Fibroblast of villous mesenchyme (primary cell): ENCODE measurements around the gene TNKS2. TPM values are rescaled to one million over a fixed set of nuclear protein-coding genes. Genes with fewer than 3 reads are reported as not detected.

Experiments used
- DNase-seq: peaks from one replicate; pipeline ENCODE4 v3.0.0-alpha.2; 2010; ENCODE audit warnings: low read depth
- H3K4me3 ChIP-seq: 2 replicates; pipeline ENCODE4 v1.5.1; 2011; ENCODE audit warnings: low read depth, mild to moderate bottlenecking, low read length
- total RNA-seq: library from RNA; depleted of rRNA; stranded (reverse); fragments of >200 nt; gene quantifications from 2 replicates; pipeline ENCODE4 v1.2.3, GENCODE V29; 2012
- TF ChIP-seq, protein P1 (sequence below): IDR thresholded peaks from 2 replicates; pipeline ENCODE4 v1.5.1; 2012; ENCODE audit warnings: low read depth, mild to moderate bottlenecking, low read length; ENCODE audit not compliant: insufficient read depth

Gene TNKS2
- total RNA-seq, 1 donor: 57.4 TPM

DNA sequence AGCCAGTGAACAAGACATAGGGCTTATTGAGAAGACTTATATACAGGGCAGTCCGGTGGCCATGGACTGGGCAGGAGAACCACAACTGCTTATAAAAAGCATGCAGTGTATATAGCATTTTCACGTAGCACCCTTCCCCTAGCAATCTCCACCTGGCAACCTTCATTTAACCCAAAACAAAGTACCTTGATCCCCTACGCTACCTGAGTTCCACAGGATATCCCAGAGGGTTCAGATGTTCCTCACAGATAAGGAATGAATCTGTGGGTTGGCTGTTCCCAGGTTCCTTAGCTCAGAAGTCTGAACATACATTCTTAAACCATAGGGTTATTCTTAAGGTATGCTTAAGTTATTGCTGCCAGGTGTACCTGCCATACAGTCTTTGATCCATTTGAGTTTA lies 22.0 kb upstream of the TNKS2 start:
- no peak overlapping the region for H3K4me3 ChIP-seq
- DNase-seq: no peak
- TF ChIP-seq, protein P1, sequence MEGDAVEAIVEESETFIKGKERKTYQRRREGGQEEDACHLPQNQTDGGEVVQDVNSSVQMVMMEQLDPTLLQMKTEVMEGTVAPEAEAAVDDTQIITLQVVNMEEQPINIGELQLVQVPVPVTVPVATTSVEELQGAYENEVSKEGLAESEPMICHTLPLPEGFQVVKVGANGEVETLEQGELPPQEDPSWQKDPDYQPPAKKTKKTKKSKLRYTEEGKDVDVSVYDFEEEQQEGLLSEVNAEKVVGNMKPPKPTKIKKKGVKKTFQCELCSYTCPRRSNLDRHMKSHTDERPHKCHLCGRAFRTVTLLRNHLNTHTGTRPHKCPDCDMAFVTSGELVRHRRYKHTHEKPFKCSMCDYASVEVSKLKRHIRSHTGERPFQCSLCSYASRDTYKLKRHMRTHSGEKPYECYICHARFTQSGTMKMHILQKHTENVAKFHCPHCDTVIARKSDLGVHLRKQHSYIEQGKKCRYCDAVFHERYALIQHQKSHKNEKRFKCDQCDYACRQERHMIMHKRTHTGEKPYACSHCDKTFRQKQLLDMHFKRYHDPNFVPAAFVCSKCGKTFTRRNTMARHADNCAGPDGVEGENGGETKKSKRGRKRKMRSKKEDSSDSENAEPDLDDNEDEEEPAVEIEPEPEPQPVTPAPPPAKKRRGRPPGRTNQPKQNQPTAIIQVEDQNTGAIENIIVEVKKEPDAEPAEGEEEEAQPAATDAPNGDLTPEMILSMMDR: no peak

GRCh38 chr10:91778485-91778884 lies 19.7 kb upstream of the TNKS2 start:
- H3K4me3 ChIP-seq: no peak overlapping the region
- no peak for DNase-seq
- TF ChIP-seq, protein P1: no peak

GRCh38 chr10:91779011-91779605 lies 19.1 kb upstream of the TNKS2 start:
- DNase-seq: no peak
- TF ChIP-seq, protein P1: no peak
- H3K4me3 ChIP-seq: no peak overlapping the region

DNA sequence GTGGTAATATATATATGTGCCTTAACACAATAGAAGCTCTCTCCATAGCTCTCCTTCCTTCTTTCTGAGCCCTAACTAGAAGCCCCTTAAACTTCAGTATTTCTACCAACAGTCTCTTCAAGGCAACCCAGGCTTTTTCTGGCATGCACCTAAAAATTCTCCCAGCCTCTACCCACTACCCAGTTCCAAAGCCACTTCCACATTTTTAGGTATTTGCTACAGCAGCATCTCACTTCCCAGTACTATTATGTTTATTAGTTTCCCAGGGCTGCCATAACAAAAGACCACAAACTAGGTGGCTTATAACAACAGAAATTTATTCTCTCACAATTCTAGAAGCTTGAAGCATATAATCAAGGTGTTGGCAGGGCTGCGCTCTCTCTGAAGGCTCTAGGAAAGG lies 15.7 kb upstream of the TNKS2 start:
- no peak for DNase-seq
- no peak overlapping the region for H3K4me3 ChIP-seq
- TF ChIP-seq, protein P1: no peak

DNA sequence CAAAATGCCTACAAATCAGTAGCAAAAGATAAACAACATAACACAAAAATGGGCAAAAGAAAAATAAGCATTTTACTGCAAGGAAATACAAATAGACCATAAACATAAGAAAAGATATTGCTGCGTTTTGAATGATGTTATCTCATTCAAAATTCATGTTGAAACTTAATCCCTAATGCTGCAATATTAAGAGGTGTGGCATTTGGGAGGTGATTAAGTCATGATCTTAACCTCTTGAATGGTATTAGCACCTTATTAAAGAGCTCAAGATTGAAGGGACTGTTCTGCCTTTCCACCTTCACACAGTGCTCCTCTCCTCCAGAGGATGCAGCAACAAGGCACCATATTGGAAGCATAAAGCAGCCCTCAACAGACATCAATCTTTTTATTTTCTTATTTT lies 12.4 kb upstream of the TNKS2 start:
- TF ChIP-seq, protein P1: no peak
- no peak for DNase-seq
- H3K4me3 ChIP-seq: no peak overlapping the region

DNA sequence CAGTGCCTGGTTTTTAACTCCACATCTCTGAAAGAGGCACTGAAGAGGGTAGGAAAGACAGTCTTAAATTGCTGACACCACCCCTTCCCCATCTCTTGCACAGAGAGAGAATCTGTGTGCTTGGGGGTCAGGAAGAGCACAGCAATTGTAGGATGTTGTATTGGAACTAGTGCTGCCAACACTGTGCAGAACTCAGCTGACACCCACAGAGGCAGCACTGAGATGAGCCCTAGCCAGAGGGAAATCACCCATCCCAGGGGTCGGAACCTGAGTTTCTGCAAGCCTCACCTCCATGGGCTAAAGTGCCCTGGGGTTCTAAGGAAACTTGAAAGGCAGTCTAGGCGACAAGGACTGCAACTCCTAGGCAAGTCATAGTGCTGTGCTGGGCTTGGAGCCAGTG lies 11.0 kb upstream of the TNKS2 start:
- no peak overlapping the region for H3K4me3 ChIP-seq
- DNase-seq: no peak
- TF ChIP-seq, protein P1: no peak

DNA sequence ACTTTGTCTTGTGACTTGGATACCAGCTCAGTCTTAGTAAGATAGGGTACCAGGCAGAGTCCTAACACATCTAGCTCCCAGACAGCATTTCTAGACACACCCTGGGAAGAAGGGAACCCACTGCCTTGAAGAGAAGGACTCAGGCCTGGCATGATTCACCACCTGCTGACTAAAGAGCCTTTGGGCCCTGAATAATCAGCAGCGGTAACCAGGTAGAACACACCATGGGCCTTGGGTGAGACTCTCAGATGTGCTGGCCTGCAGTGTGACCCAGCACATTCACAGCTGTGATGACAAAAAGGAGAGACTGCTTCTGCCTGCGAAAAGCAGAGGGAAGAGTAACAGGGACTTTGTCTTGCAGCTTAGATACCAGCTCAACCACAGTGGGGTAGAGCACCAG lies 10.4 kb upstream of the TNKS2 start:
- no peak overlapping the region for H3K4me3 ChIP-seq

More for the DNA sequence above, 10.4 kb upstream of the TNKS2 start:
- DNase-seq: no peak
- TF ChIP-seq, protein P1: no peak
